IMR-90 (cell line): ENCODE data around the gene RBFOX2. TPM values are rescaled to one million over a fixed set of nuclear protein-coding genes. Genes with fewer than 3 reads are reported as not detected.

Experiments used
- ATAC-seq: fragments of 200-7000 bp; cut with Tn5 transposase; 2 replicates; pipeline ENCODE4 v1.9.1; 2020; ENCODE audit warnings: low read depth, mild to moderate bottlenecking, moderate library complexity
- BruUV-seq: library from RNA; stranded (reverse); fragments of 400-500 nt; replicated peaks from 2 replicates; lab custom pipeline; 2021; lab: Mats Ljungman, UMichigan
- CTCF ChIA-PET: fragments of 300-600 bp; formaldehyde crosslinking; extraction: SDS; loops from one replicate; lab custom pipeline; 2021; ENCODE audit warnings: antibody characterized with exemption; lab: Yijun Ruan, JAX
- POLR2A ChIA-PET: fragments of 300-600 bp; sonication (Branson Sonifier 250); formaldehyde crosslinking; loops from one replicate; lab custom pipeline; 2022; ENCODE audit warnings: antibody characterized with exemption; ENCODE audit not compliant: unreplicated experiment; lab: Charles Lee
- DNase-seq: peaks from one replicate; pipeline ENCODE4 v3.0.0; 2013
- H2AFZ ChIP-seq: replicated peaks from 2 replicates; pipeline ENCODE3; 2013; ENCODE audit warnings: low read length, mild to moderate bottlenecking; ENCODE audit not compliant: poor library complexity
- H2AK5ac ChIP-seq: 2 replicates; pipeline ENCODE4 v1.6.1; 2013; ENCODE audit warnings: low read depth, low read length, inconsistent platforms
- H2AK9ac ChIP-seq: replicated peaks from 2 replicates; pipeline ENCODE3; 2013; ENCODE audit warnings: mild to moderate bottlenecking, low read depth, low read length, moderate library complexity; ENCODE audit not compliant: poor library complexity
- H2BK120ac ChIP-seq: 2 replicates; pipeline ENCODE4 v1.6.1; 2013; ENCODE audit warnings: low read depth, low read length, inconsistent platforms
- H2BK15ac ChIP-seq: 3 replicates; pipeline ENCODE4 v1.6.1; 2013; ENCODE audit warnings: low read depth, low read length, inconsistent platforms
- H2BK20ac ChIP-seq: 2 replicates; pipeline ENCODE4 v1.6.1; 2013; ENCODE audit warnings: low read depth, mild to moderate bottlenecking, inconsistent platforms, low read length, moderate library complexity
- H2BK5ac ChIP-seq: 2 replicates; pipeline ENCODE4 v1.6.1; 2013; ENCODE audit warnings: mild to moderate bottlenecking, low read depth, low read length, inconsistent platforms; ENCODE audit not compliant: poor library complexity, severe bottlenecking
- H3K14ac ChIP-seq: replicated peaks from 2 replicates; pipeline ENCODE4 v1.6.1; 2013; ENCODE audit warnings: low read depth, low read length, inconsistent platforms
- H3K18ac ChIP-seq: 2 replicates; pipeline ENCODE4 v1.6.1; 2013; ENCODE audit warnings: low read depth, low read length, control low read depth
- H3K23ac ChIP-seq: 2 replicates; pipeline ENCODE4 v1.6.1; 2013; ENCODE audit warnings: low read depth, low read length, inconsistent platforms
- H3K27ac ChIP-seq: 2 replicates; pipeline ENCODE4 v1.5.1; 2013; ENCODE audit warnings: mild to moderate bottlenecking, control low read depth, low read length; ENCODE audit not compliant: insufficient read depth
- H3K27me3 ChIP-seq: 2 replicates; pipeline ENCODE4 v1.6.1; 2013; ENCODE audit warnings: low read length; ENCODE audit not compliant: control insufficient read depth, insufficient read depth
- H3K36me3 ChIP-seq: 2 replicates; pipeline ENCODE4 v1.6.1; 2013; ENCODE audit warnings: low read length, mixed read lengths; ENCODE audit not compliant: control insufficient read depth, insufficient read depth
- H3K4ac ChIP-seq: 2 replicates; pipeline ENCODE4 v1.6.1; 2013; ENCODE audit warnings: low read depth, low read length, inconsistent platforms
- H3K4me1 ChIP-seq: 2 replicates; pipeline ENCODE4 v1.6.1; 2013; ENCODE audit warnings: low read length, mixed read lengths; ENCODE audit not compliant: control insufficient read depth, insufficient read depth
- H3K4me2 ChIP-seq: 2 replicates; pipeline ENCODE4 v1.6.1; 2013; ENCODE audit warnings: low read depth, mild to moderate bottlenecking, control low read depth, low read length, moderate library complexity
- H3K4me3 ChIP-seq: 2 replicates; pipeline ENCODE4 v1.5.1; 2013; ENCODE audit warnings: low read depth, mild to moderate bottlenecking, control low read depth, low read length, moderate library complexity; ENCODE audit not compliant: insufficient read depth
- H3K56ac ChIP-seq: 2 replicates; pipeline ENCODE4 v1.6.1; 2013; ENCODE audit warnings: low read length, inconsistent platforms; ENCODE audit not compliant: insufficient read depth; ENCODE audit errors: extremely low read depth
- H3K79me1 ChIP-seq, 2 experiments: 2 replicates each; pipeline ENCODE4 v1.6.1; 2013; ENCODE audit warnings: low read length in 2 of 2, inconsistent platforms in 1 of 2, low read depth in 1 of 2
- H3K9ac ChIP-seq: 2 replicates; pipeline ENCODE4 v1.6.1; 2013; ENCODE audit warnings: low read depth, low read length, control low read depth
- H3K9me1 ChIP-seq: 2 replicates; pipeline ENCODE4 v1.6.1; 2013; ENCODE audit warnings: low read length, inconsistent platforms; ENCODE audit not compliant: insufficient read depth
- H3K9me3 ChIP-seq: 2 replicates; pipeline ENCODE4 v1.6.1; 2013; ENCODE audit warnings: low read length; ENCODE audit not compliant: control insufficient read depth, insufficient read depth
- H4K20me1 ChIP-seq: 2 replicates; pipeline ENCODE4 v1.6.1; 2013; ENCODE audit warnings: low read length, inconsistent platforms; ENCODE audit not compliant: insufficient read depth
- H4K5ac ChIP-seq: 2 replicates; pipeline ENCODE4 v1.6.1; 2013; ENCODE audit warnings: mild to moderate bottlenecking, low read depth, low read length, control low read depth
- H4K8ac ChIP-seq, 2 experiments: 2 replicates each; pipeline ENCODE4 v1.6.1; 2013; ENCODE audit warnings: low read depth in 2 of 2, low read length in 2 of 2, control low read depth in 1 of 2, inconsistent platforms in 1 of 2
- H4K91ac ChIP-seq: 2 replicates; pipeline ENCODE4 v1.6.1; 2013; ENCODE audit warnings: low read depth, low read length, inconsistent platforms; ENCODE audit not compliant: insufficient read depth
- BHLHE40 ChIP-seq: fragments of 150-350 bp; IDR thresholded peaks from 2 replicates; pipeline ENCODE4 v1.6.1; 2016; ENCODE audit warnings: mild to moderate bottlenecking, low read depth, low read length
- CEBPB ChIP-seq: IDR thresholded peaks from 2 replicates; pipeline ENCODE4 v1.6.1; 2012; ENCODE audit warnings: low read depth, low read length, improper control_type of control experiment
- CHD1 ChIP-seq: IDR thresholded peaks from 2 replicates; pipeline ENCODE4 v1.6.1; 2012; ENCODE audit warnings: low read depth, low read length, improper control_type of control experiment
- FOS ChIP-seq: fragments of 150-350 bp; IDR thresholded peaks from 2 replicates; pipeline ENCODE4 v1.6.1; 2016; ENCODE audit warnings: low read depth, low read length
- MAFK ChIP-seq: IDR thresholded peaks from 2 replicates; pipeline ENCODE4 v1.6.1; 2012; ENCODE audit warnings: low read depth, low read length, improper control_type of control experiment
- MAZ ChIP-seq: IDR thresholded peaks from 2 replicates; pipeline ENCODE4 v1.6.1; 2012; ENCODE audit warnings: low read depth, mild to moderate bottlenecking, low read length, improper control_type of control experiment, moderate library complexity, borderline replicate concordance
- MXI1 ChIP-seq: IDR thresholded peaks from 2 replicates; pipeline ENCODE4 v1.6.1; 2012; ENCODE audit warnings: low read depth, mild to moderate bottlenecking, low read length, moderate library complexity, borderline replicate concordance
- NFE2L2 ChIP-seq: fragments of 150-350 bp; IDR thresholded peaks from 2 replicates; pipeline ENCODE4 v1.6.1; 2016; ENCODE audit warnings: low read depth, mild to moderate bottlenecking, low read length
- POLR2A ChIP-seq: IDR thresholded peaks from 2 replicates; pipeline ENCODE4 v1.6.1; 2012; ENCODE audit warnings: mild to moderate bottlenecking, low read depth, low read length
- RAD21 ChIP-seq: IDR thresholded peaks from 2 replicates; pipeline ENCODE4 v1.6.1; 2012; ENCODE audit warnings: low read length, improper control_type of control experiment
- RCOR1 ChIP-seq: IDR thresholded peaks from 2 replicates; pipeline ENCODE4 v1.6.1; 2012; ENCODE audit warnings: mild to moderate bottlenecking, low read length, improper control_type of control experiment; ENCODE audit not compliant: insufficient replicate concordance
- RFX5 ChIP-seq: IDR thresholded peaks from 2 replicates; pipeline ENCODE4 v1.8.0; 2012; ENCODE audit warnings: low read depth, mild to moderate bottlenecking, low read length, moderate library complexity
- SMC3 ChIP-seq: fragments of 150-350 bp; IDR thresholded peaks from 2 replicates; pipeline ENCODE4 v1.6.1; 2016; ENCODE audit warnings: low read depth, mild to moderate bottlenecking, antibody characterized with exemption, low read length, moderate library complexity
- WGBS, 2 experiments: methylation state at CpG; one replicate each; pipeline versions ENCODE4 v1.1.5 to v1.1.7; 2013; ENCODE audit warnings: missing lambda C conversion rate in 2 of 2; ENCODE audit not compliant: insufficient read length in 1 of 2; ENCODE audit errors: extremely low coverage in 2 of 2; 5-methylcytosine and 5-hydroxymethylcytosine counted together
- dilution Hi-C: fragments of 300-500 bp; cut with HindIII; formaldehyde crosslinking; loops from one replicate; pipeline ENCODE4 v1.14.3; 2018; ENCODE audit warnings: low sequenced_read_pairs; ENCODE audit not compliant: unreplicated experiment
- in situ Hi-C: fragments of 300-500 bp; cut with MboI; formaldehyde crosslinking; loops from 3 replicates; pipeline ENCODE4 v1.14.3; 2019; ENCODE audit warnings: low sequenced_read_pairs, inconsistent platforms, mixed read lengths
- intact Hi-C: fragments of 100-400 bp; cut with micrococcal nuclease; formaldehyde crosslinking; loops from 2 replicates; pipeline ENCODE4 v1.10.0; 2022
- polyA plus RNA-seq, 3 experiments: library from polyadenylated mRNA; depleted of rRNA; stranded (reverse); fragments of >200 nt; gene quantifications; 2 replicates each; pipeline ENCODE4 v1.2.3, GENCODE V29; 2012; ENCODE audit warnings: low replicate concordance in 1 of 3
- total RNA-seq: library from RNA; depleted of rRNA; stranded (reverse); fragments of >200 nt; gene quantifications from 2 replicates; pipeline ENCODE4 v1.2.3, GENCODE V29; 2012
- TF ChIP-seq, protein P1 (sequence below): conservative IDR thresholded peaks from 2 replicates; pipeline ENCODE4 v1.5.1; 2012; ENCODE audit warnings: mild to moderate bottlenecking, low read depth, low read length, improper control_type of control experiment
- TF ChIP-seq, protein P2 (sequence below): fragments of 150-350 bp; IDR thresholded peaks from 2 replicates; pipeline ENCODE4 v1.6.1; 2016; ENCODE audit warnings: low read depth, mild to moderate bottlenecking, low read length, moderate library complexity, borderline replicate concordance
- TF ChIP-seq, protein P3 (sequence below): fragments of 150-350 bp; IDR thresholded peaks from 2 replicates; pipeline ENCODE4 v1.6.1; 2017; ENCODE audit warnings: mild to moderate bottlenecking, antibody characterized with exemption, low read length, low read depth

RBFOX2 gene
- total and polyA plus RNA-seq, 2 of the 4 experiments (the other 2 are of a cell fraction) = 146 to 178 TPM

DNA sequence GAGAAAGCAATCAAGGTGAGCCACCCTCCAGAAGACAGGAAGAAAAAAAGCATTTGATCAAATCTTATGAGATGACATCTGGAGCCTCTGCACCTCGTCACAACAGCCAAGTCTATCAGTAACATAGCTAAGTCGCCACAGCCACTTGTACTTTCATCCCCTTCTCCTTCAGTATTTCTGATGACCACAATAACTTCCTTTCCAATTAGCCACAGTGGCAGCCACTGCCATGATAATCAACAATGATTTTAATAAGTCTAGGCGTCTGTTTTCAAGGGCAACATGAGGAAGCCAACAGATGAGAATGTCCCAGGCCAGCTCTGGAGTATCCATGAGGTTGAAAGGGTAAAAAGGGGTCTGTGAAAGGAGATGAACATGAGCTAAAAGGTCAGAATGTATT is 29.9 kb downstream of the RBFOX2 start:
- H3K4me2 ChIP-seq = no peak overlapping the region
- no peak for ATAC-seq

More for the DNA sequence above, 29.9 kb downstream of the RBFOX2 start:
- no peak overlapping the region for H3K27ac ChIP-seq
- H4K91ac ChIP-seq = no peak overlapping the region
- H4K5ac ChIP-seq = no peak overlapping the region
- H3K9me1 ChIP-seq = peaks cover 17% of the 10 kb centered on the region
- no peaks in the 10 kb centered on the region for H3K27me3 ChIP-seq
- peak overlapping the region; percentile 29 for H2BK5ac ChIP-seq
- BruUV-seq = no TSS peak
- no peaks in the 10 kb centered on the region for H3K9me3 ChIP-seq
- H3K14ac ChIP-seq = peak overlapping the region; percentile 7; the same call in 1 of the 2 replicates
- peak overlapping the region; percentile 48; the same call in 1 of the 2 replicates for H3K23ac ChIP-seq
- in situ Hi-C loops = no loop called here
- ChIA-PET CTCF (no interaction called here), POLR2A (no interaction called here)
- no peak overlapping the region for H3K18ac ChIP-seq
- H3K9ac ChIP-seq = no peak overlapping the region
- intact Hi-C loops = no loop called here
- peaks cover 26 to 86% of the 10 kb centered on the region in 2 experiments for H3K79me1 ChIP-seq
- no peak overlapping the region for H2AK9ac ChIP-seq
- WGBS, 2 experiments = no CpG with 5 or more reads among the region's 3 CpGs
- H2AK5ac ChIP-seq = peak overlapping the region; percentile 35; the same call in 1 of the 2 replicates
- TF ChIP-seq FOS (no peak), BHLHE40 (no peak), CEBPB (no peak), RAD21 (no peak), MAFK (no peak), CHD1 (no peak), MXI1 (no peak), RCOR1 (no peak), SMC3 (no peak), MAZ (no peak), NFE2L2 (no peak), POLR2A (no peak), RFX5 (no peak)
- TF ChIP-seq, protein P1, sequence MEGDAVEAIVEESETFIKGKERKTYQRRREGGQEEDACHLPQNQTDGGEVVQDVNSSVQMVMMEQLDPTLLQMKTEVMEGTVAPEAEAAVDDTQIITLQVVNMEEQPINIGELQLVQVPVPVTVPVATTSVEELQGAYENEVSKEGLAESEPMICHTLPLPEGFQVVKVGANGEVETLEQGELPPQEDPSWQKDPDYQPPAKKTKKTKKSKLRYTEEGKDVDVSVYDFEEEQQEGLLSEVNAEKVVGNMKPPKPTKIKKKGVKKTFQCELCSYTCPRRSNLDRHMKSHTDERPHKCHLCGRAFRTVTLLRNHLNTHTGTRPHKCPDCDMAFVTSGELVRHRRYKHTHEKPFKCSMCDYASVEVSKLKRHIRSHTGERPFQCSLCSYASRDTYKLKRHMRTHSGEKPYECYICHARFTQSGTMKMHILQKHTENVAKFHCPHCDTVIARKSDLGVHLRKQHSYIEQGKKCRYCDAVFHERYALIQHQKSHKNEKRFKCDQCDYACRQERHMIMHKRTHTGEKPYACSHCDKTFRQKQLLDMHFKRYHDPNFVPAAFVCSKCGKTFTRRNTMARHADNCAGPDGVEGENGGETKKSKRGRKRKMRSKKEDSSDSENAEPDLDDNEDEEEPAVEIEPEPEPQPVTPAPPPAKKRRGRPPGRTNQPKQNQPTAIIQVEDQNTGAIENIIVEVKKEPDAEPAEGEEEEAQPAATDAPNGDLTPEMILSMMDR = no peak
- TF ChIP-seq, protein P2, sequence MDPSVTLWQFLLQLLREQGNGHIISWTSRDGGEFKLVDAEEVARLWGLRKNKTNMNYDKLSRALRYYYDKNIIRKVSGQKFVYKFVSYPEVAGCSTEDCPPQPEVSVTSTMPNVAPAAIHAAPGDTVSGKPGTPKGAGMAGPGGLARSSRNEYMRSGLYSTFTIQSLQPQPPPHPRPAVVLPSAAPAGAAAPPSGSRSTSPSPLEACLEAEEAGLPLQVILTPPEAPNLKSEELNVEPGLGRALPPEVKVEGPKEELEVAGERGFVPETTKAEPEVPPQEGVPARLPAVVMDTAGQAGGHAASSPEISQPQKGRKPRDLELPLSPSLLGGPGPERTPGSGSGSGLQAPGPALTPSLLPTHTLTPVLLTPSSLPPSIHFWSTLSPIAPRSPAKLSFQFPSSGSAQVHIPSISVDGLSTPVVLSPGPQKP = no peak
- TF ChIP-seq, protein P3, sequence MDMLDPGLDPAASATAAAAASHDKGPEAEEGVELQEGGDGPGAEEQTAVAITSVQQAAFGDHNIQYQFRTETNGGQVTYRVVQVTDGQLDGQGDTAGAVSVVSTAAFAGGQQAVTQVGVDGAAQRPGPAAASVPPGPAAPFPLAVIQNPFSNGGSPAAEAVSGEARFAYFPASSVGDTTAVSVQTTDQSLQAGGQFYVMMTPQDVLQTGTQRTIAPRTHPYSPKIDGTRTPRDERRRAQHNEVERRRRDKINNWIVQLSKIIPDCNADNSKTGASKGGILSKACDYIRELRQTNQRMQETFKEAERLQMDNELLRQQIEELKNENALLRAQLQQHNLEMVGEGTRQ = no peak
- H3K36me3 ChIP-seq = no peaks in the 10 kb centered on the region
- dilution Hi-C loops = no loop called here
- peaks cover 19% of the 10 kb centered on the region for H3K4me1 ChIP-seq
- peaks cover 10% of the 10 kb centered on the region; the same call in 1 of the 2 replicates for H4K20me1 ChIP-seq
- H2BK120ac ChIP-seq = no peak overlapping the region
- H2BK15ac ChIP-seq = no peak overlapping the region
- H4K8ac ChIP-seq = peak overlapping the region in 1 of 2 experiments; percentile 43; a peak in 1 of 4 replicates
- no peak overlapping the region for H3K4me3 ChIP-seq
- H2BK20ac ChIP-seq = no peak overlapping the region
- no peak for DNase-seq
- no peak overlapping the region for H2AFZ ChIP-seq
- no peak overlapping the region for H3K56ac ChIP-seq
- peak overlapping the region; percentile 41; the same call in 1 of the 2 replicates for H3K4ac ChIP-seq
